Smooth muscle cell (in vitro differentiated cells): ENCODE results near the gene MTNR1B. TPM values are rescaled to one million over a fixed set of nuclear protein-coding genes. Genes with fewer than 3 reads are reported as not detected.

ENCODE experiments used
- DNase-seq: peaks from one replicate; lab custom pipeline; 2025; ENCODE audit not compliant: unreplicated experiment; lab: John Stamatoyannopoulos, UW
- H2AFZ ChIP-seq: fragments of 200-600 bp; sonication (generic); 2 replicates; pipeline ENCODE4 v1.6.0; 2016; ENCODE audit warnings: antibody characterized with exemption, low read depth, mild to moderate bottlenecking
- H3F3A ChIP-seq: fragments of 200-600 bp; sonication (generic); 2 replicates; pipeline ENCODE4 v1.6.0; 2017; ENCODE audit warnings: antibody characterized with exemption, low read depth
- H3K27ac ChIP-seq: fragments of 200-600 bp; sonication (generic); 2 replicates; pipeline ENCODE4 v1.5.1; 2016; ENCODE audit warnings: low read depth, mild to moderate bottlenecking
- H3K27me3 ChIP-seq: fragments of 200-600 bp; sonication (generic); 2 replicates; pipeline ENCODE4 v1.6.1; 2016; ENCODE audit warnings: low read depth, mild to moderate bottlenecking
- H3K36me3 ChIP-seq: fragments of 200-600 bp; sonication (generic); 2 replicates; pipeline ENCODE4 v1.5.1; 2016; ENCODE audit warnings: low read depth
- H3K4me1 ChIP-seq: fragments of 200-600 bp; sonication (generic); 2 replicates; pipeline ENCODE4 v1.5.1; 2016; ENCODE audit warnings: low read depth
- H3K4me2 ChIP-seq: fragments of 200-600 bp; sonication (generic); 2 replicates; pipeline ENCODE4 v1.6.0; 2016; ENCODE audit warnings: mild to moderate bottlenecking
- H3K4me3 ChIP-seq: fragments of 200-600 bp; sonication (generic); 2 replicates; pipeline ENCODE4 v1.5.1; 2016; ENCODE audit warnings: mild to moderate bottlenecking
- H3K79me2 ChIP-seq: fragments of 200-600 bp; sonication (generic); 2 replicates; pipeline ENCODE4 v1.6.0; 2016; ENCODE audit warnings: low read depth, mild to moderate bottlenecking
- H3K9ac ChIP-seq: fragments of 200-600 bp; sonication (generic); 2 replicates; pipeline ENCODE4 v1.6.0; 2016; ENCODE audit warnings: low read depth
- H3K9me3 ChIP-seq: fragments of 200-600 bp; sonication (generic); replicated peaks from 2 replicates; pipeline ENCODE4 v1.5.1; 2016; ENCODE audit warnings: low read depth
- H4K20me1 ChIP-seq: fragments of 200-600 bp; sonication (generic); 2 replicates; pipeline ENCODE4 v1.6.0; 2016; ENCODE audit warnings: low read depth
- CTCF ChIP-seq: fragments of 200-600 bp; sonication (generic); IDR thresholded peaks from 2 replicates; pipeline ENCODE4 v1.5.1; 2017; ENCODE audit warnings: borderline replicate concordance, mild to moderate bottlenecking, antibody characterized with exemption; ENCODE audit not compliant: insufficient read depth, poor library complexity, severe bottlenecking
- WGBS: methylation state at CpG from one replicate; pipeline ENCODE4 v1.1.7; 2016; ENCODE audit warnings: low lambda C conversion rate; 5-methylcytosine and 5-hydroxymethylcytosine counted together
- polyA plus RNA-seq: library from polyadenylated mRNA; unstranded; fragments of >200 nt; fragmentation: Nextera tagmentation; extraction: Ambion mirVana; gene quantifications from 2 replicates; pipeline ENCODE4 v1.2.1, GENCODE V29; 2016
- total RNA-seq: library from RNA; depleted of rRNA; stranded (reverse); fragments of >200 nt; gene quantifications from 2 replicates; pipeline ENCODE4 v1.2.3, GENCODE V29; 2014

The MTNR1B gene
- total and polyA plus RNA-seq, 2 experiments from 2014 or later: not detected

- H3K4me3 ChIP-seq: no peak overlapping the region
- H3K9me3 ChIP-seq: no peaks in the 10 kb centered on the region
- H4K20me1 ChIP-seq: no peaks in the 10 kb centered on the region
- H3F3A ChIP-seq: no peaks in the 10 kb centered on the region
- H3K9ac ChIP-seq: no peak overlapping the region
- 87% methylated on average over 3 of the region's 3 CpGs for WGBS
- no peak overlapping the region for H3K4me2 ChIP-seq
- no peak overlapping the region for H3K27ac ChIP-seq
- no peak overlapping the region for H2AFZ ChIP-seq
- DNase-seq: no peak
- no peaks in the 10 kb centered on the region for H3K4me1 ChIP-seq
- TF ChIP-seq CTCF: no peak
- no peaks in the 10 kb centered on the region for H3K79me2 ChIP-seq
- no peaks in the 10 kb centered on the region for H3K36me3 ChIP-seq
- H3K27me3 ChIP-seq: no peaks in the 10 kb centered on the region
Observed at GRCh38 chr11:92986585-92986984, 17.1 kb downstream of the MTNR1B start.

GRCh38 chr11:92993004-92993403 lies 23.6 kb downstream of the MTNR1B start:
- no peaks in the 10 kb centered on the region for H3F3A ChIP-seq
- H3K9me3 ChIP-seq: no peaks in the 10 kb centered on the region
- no peak for DNase-seq
- H3K79me2 ChIP-seq: no peaks in the 10 kb centered on the region
- no peaks in the 10 kb centered on the region for H3K4me1 ChIP-seq
- H3K36me3 ChIP-seq: no peaks in the 10 kb centered on the region
- no peak overlapping the region for H3K27ac ChIP-seq
- no peak overlapping the region for H3K4me3 ChIP-seq
- no peak overlapping the region for H3K4me2 ChIP-seq
- H2AFZ ChIP-seq: no peak overlapping the region
- no peaks in the 10 kb centered on the region for H4K20me1 ChIP-seq
- H3K9ac ChIP-seq: no peak overlapping the region
- H3K27me3 ChIP-seq: no peaks in the 10 kb centered on the region
- TF ChIP-seq CTCF: no peak

- Histone ChIP-seq H4K20me1 (no peaks in the 10 kb centered on the region), H3K27me3 (no peaks in the 10 kb centered on the region), H3F3A (peaks cover 8% of the 10 kb centered on the region), H3K36me3 (no peaks in the 10 kb centered on the region), H3K4me2 (peak overlapping the region; percentile 25), H3K79me2 (no peaks in the 10 kb centered on the region), H3K27ac (peak overlapping the region; percentile 72), H3K9ac (no peak overlapping the region), H3K9me3 (no peaks in the 10 kb centered on the region), H3K4me1 (no peaks in the 10 kb centered on the region), H3K4me3 (no peak overlapping the region), H2AFZ (no peak overlapping the region)
- DNase-seq: no peak
- TF ChIP-seq CTCF: no peak
- 68% methylated on average over 2 of the region's 2 CpGs for WGBS
Observed at GRCh38 chr11:93000511-93001476, 31.3 kb downstream of the MTNR1B start.

- H2AFZ ChIP-seq: no peak overlapping the region
- no peaks in the 10 kb centered on the region for H3K4me1 ChIP-seq
- no peak overlapping the region for H3K9ac ChIP-seq
- no peak overlapping the region for H3K4me2 ChIP-seq
- no peaks in the 10 kb centered on the region for H3K79me2 ChIP-seq
- TF ChIP-seq CTCF: no peak
- H3K9me3 ChIP-seq: no peaks in the 10 kb centered on the region
- no peaks in the 10 kb centered on the region for H3K27me3 ChIP-seq
- H4K20me1 ChIP-seq: no peaks in the 10 kb centered on the region
- no peak for DNase-seq
- no peaks in the 10 kb centered on the region for H3K36me3 ChIP-seq
- no peak overlapping the region for H3K4me3 ChIP-seq
- H3F3A ChIP-seq: peaks cover 8% of the 10 kb centered on the region
- H3K27ac ChIP-seq: no peak overlapping the region
Observed at GRCh38 chr11:93001806-93002205, 32.4 kb downstream of the MTNR1B start.
